ENCODE data around the gene KDR.

KDR gene

DNA sequence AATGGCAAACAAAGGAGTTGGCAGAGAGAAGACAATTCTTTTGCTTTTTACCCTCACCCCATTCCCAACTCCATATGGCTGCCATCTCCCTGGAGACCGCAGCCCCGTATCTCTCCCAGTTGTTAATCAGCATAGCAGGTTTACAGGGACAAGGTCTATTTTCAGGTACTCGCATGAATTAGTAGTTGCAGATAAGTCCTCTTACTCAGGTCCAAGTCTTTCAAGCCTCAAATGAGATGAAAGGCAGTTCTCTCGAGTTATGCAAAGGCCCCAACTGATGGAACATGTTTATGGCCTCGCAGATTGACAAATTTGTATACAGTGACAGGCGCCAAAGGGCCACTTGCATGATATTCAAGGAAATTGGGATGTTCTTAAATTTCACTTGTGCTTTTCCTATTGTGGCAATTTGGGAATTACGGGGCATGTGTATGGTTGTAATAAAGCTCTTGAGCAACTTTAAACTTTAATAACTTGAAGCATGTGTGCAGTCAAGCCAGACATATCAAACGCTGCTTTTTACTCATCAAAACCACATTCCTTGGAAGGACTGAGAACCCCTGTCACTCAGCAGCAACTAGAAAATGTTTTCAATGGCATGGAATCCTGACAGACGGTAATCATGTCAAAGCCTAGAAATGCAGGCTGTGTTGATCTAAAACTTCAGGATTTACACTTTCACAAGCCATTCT lies 45.1 kb downstream of the KDR start:
- H3K27ac ChIP-seq (ENCODE audit: low read depth, low read length, poor library complexity, severe bottlenecking), result no peak overlapping the region
- no peaks in the 10 kb centered on the region for H3K27me3 ChIP-seq (ENCODE audit: insufficient read depth, low read length)
- no peaks in the 10 kb centered on the region for H3K9me3 ChIP-seq (ENCODE audit: low read length)
- no peak overlapping the region for H2AFZ ChIP-seq (ENCODE audit: low read length)
- no peak for TF ChIP-seq EZH2 (IDR thresholded peaks at IDR 0.05; ENCODE audit: borderline replicate concordance, low read length)
- H3K36me3 ChIP-seq (ENCODE audit: insufficient read depth, low read length), result no peaks in the 10 kb centered on the region
- no peak overlapping the region for H3K9ac ChIP-seq (ENCODE audit: low read length)
- no peaks in the 10 kb centered on the region for H3F3A ChIP-seq (ENCODE audit: insufficient read depth, low read length)
- no peak overlapping the region for H3K4me3 ChIP-seq (ENCODE audit: low read depth, low read length, poor library complexity, severe bottlenecking)
- no peak overlapping the region for H3K4me2 ChIP-seq (ENCODE audit: low read length)
- H3K79me2 ChIP-seq (ENCODE audit: insufficient read depth, low read length), result no peaks in the 10 kb centered on the region
- no peaks in the 10 kb centered on the region for H3K4me1 ChIP-seq (ENCODE audit: insufficient read depth, low read length, severe bottlenecking)
- no peaks in the 10 kb centered on the region for H4K20me1 ChIP-seq (ENCODE audit: insufficient read depth, low read length)
- H3K9me2 ChIP-seq (ENCODE audit: low read depth, low read length), result no peaks in the 10 kb centered on the region

GRCh38 chr4:55079451-55080173 lies 45.8 kb downstream of the KDR start:
- Histone ChIP-seq H3K27me3 (ENCODE audit: insufficient read depth, low read length) (no peaks in the 10 kb centered on the region), H3K36me3 (ENCODE audit: insufficient read depth, low read length) (no peaks in the 10 kb centered on the region), H3K9ac (ENCODE audit: low read length) (no peak overlapping the region), H3K4me2 (ENCODE audit: low read length) (no peak overlapping the region), H2AFZ (ENCODE audit: low read length) (no peak overlapping the region), H3K4me1 (ENCODE audit: insufficient read depth, low read length, severe bottlenecking) (no peaks in the 10 kb centered on the region), H3K9me2 (ENCODE audit: low read depth, low read length) (no peaks in the 10 kb centered on the region), H3K79me2 (ENCODE audit: insufficient read depth, low read length) (no peaks in the 10 kb centered on the region), H3F3A (ENCODE audit: insufficient read depth, low read length) (no peaks in the 10 kb centered on the region), H3K27ac (ENCODE audit: low read depth, low read length, poor library complexity, severe bottlenecking) (no peak overlapping the region), H4K20me1 (ENCODE audit: insufficient read depth, low read length) (no peaks in the 10 kb centered on the region), H3K9me3 (ENCODE audit: low read length) (no peaks in the 10 kb centered on the region), H3K4me3 (ENCODE audit: low read depth, low read length, poor library complexity, severe bottlenecking) (no peak overlapping the region)
- TF ChIP-seq EZH2 (IDR thresholded peaks at IDR 0.05; ENCODE audit: borderline replicate concordance, low read length), result no peak
- TF ChIP-seq, protein P1, sequence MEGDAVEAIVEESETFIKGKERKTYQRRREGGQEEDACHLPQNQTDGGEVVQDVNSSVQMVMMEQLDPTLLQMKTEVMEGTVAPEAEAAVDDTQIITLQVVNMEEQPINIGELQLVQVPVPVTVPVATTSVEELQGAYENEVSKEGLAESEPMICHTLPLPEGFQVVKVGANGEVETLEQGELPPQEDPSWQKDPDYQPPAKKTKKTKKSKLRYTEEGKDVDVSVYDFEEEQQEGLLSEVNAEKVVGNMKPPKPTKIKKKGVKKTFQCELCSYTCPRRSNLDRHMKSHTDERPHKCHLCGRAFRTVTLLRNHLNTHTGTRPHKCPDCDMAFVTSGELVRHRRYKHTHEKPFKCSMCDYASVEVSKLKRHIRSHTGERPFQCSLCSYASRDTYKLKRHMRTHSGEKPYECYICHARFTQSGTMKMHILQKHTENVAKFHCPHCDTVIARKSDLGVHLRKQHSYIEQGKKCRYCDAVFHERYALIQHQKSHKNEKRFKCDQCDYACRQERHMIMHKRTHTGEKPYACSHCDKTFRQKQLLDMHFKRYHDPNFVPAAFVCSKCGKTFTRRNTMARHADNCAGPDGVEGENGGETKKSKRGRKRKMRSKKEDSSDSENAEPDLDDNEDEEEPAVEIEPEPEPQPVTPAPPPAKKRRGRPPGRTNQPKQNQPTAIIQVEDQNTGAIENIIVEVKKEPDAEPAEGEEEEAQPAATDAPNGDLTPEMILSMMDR (IDR thresholded peaks at IDR 0.05; ENCODE audit: low read length), result no peak

- Histone ChIP-seq H3K36me3 (ENCODE audit: insufficient read depth, low read length) (no peaks in the 10 kb centered on the region), H3K27me3 (ENCODE audit: insufficient read depth, low read length) (no peaks in the 10 kb centered on the region), H3K27ac (ENCODE audit: low read depth, low read length, poor library complexity, severe bottlenecking) (no peak overlapping the region), H4K20me1 (ENCODE audit: insufficient read depth, low read length) (no peaks in the 10 kb centered on the region), H3K9me2 (ENCODE audit: low read depth, low read length) (no peaks in the 10 kb centered on the region), H3K4me3 (ENCODE audit: low read depth, low read length, poor library complexity, severe bottlenecking) (no peak overlapping the region), H3K4me1 (ENCODE audit: insufficient read depth, low read length, severe bottlenecking) (no peaks in the 10 kb centered on the region), H3K4me2 (ENCODE audit: low read length) (no peak overlapping the region), H2AFZ (ENCODE audit: low read length) (no peak overlapping the region), H3K9me3 (ENCODE audit: low read length) (no peaks in the 10 kb centered on the region), H3K79me2 (ENCODE audit: insufficient read depth, low read length) (no peaks in the 10 kb centered on the region), H3F3A (ENCODE audit: insufficient read depth, low read length) (no peaks in the 10 kb centered on the region), H3K9ac (ENCODE audit: low read length) (no peak overlapping the region)
- TF ChIP-seq, protein P1 (IDR thresholded peaks at IDR 0.05; ENCODE audit: low read length), result no peak
- TF ChIP-seq EZH2 (IDR thresholded peaks at IDR 0.05; ENCODE audit: borderline replicate concordance, low read length), result no peak
Observed at GRCh38 chr4:55078987-55079386, 46.4 kb downstream of the KDR start.

Measured in OCI-LY1 (cell line).